ENCODE measurements around the gene PRDM2.
A peak's percentile ranks its signal among the peaks of the same experiment; 100 is the strongest.

Gene PRDM2

DNA sequence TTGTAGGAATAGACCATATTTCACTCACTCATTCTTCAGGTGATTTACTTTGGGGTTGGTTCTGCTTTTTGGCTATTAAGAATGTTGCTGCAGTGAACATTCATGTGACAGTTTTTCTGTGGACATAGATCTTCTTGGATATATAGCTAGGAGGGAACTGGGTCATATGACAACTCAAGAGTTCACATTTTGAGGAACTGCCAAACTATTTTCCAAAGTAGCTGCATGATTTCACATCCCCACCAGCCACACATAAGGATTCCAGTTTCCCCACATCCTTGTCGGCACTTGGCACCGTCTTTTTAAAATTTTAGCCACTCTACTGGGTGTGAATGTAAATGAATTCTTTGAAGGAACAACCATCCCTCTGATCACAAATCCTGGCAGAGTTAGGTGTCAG lies 126.0 kb downstream of the PRDM2 start:
- no peak for DNase-seq (ENCODE audit: low read depth)
- no peak overlapping the region for H3K4me3 ChIP-seq (ENCODE audit: low read length)
- TF ChIP-seq, protein P1, sequence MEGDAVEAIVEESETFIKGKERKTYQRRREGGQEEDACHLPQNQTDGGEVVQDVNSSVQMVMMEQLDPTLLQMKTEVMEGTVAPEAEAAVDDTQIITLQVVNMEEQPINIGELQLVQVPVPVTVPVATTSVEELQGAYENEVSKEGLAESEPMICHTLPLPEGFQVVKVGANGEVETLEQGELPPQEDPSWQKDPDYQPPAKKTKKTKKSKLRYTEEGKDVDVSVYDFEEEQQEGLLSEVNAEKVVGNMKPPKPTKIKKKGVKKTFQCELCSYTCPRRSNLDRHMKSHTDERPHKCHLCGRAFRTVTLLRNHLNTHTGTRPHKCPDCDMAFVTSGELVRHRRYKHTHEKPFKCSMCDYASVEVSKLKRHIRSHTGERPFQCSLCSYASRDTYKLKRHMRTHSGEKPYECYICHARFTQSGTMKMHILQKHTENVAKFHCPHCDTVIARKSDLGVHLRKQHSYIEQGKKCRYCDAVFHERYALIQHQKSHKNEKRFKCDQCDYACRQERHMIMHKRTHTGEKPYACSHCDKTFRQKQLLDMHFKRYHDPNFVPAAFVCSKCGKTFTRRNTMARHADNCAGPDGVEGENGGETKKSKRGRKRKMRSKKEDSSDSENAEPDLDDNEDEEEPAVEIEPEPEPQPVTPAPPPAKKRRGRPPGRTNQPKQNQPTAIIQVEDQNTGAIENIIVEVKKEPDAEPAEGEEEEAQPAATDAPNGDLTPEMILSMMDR (conservative IDR thresholded peaks at IDR 0.05; ENCODE audit: low read length): no peak

DNA sequence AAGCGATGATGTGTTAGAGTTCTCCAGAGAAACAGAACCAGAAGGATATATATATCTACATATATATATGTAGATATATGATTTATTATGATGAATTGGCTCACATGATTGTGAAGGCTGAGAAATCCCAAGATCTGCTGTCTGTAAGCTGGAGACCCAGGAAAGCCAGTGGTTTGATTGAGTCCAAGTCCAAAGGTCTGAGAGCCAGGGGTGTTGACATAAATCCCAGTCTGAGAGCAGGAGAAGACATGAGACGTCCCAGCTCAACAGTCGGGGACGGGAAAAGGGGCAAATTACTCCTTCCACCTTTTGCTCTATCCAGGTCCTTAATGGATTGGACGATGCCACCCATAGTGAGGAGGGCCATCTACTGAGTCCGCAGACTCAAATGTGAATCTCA lies 126.6 kb downstream of the PRDM2 start:
- H3K4me3 ChIP-seq (ENCODE audit: low read length): no peak overlapping the region
- no peak for DNase-seq (ENCODE audit: low read depth)
- TF ChIP-seq, protein P1 (conservative IDR thresholded peaks at IDR 0.05; ENCODE audit: low read length): no peak

DNA sequence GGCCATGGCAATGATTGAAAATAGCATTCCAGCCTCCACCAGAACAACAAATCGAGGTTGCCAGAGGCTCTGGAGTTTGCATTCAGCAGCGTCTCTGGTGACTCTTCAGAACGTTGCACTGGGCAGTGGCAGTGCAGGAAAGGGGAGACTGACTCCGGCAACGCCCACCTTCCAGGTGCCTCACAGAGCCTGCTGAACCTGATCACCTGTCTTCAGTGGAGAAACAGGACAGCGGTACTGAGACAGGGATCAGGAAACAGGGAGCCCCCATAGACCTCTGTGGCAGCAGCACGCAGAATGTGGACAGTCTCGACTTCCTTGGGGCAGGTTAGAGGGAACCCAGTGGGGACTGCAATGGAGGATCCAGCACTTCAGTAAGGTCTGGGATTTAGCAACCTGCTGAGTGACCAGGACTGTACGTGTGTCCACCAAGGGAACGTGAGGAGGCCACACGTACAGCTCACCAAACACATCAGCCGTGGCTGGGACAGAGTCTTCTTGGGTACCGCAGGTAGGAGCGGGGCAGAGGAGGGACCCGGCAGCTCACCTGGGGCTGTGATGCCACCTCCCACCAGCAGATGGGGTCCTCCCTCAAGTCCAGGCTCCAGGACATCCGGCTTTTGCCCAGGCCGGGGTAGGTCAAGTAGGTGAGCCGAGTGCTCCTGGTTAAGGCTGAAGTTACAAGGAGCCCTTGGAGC lies 128.6 kb downstream of the PRDM2 start:
- no peak for DNase-seq (ENCODE audit: low read depth)
- H3K4me3 ChIP-seq (ENCODE audit: low read length): no peak overlapping the region
- TF ChIP-seq, protein P1 (conservative IDR thresholded peaks at IDR 0.05; ENCODE audit: low read length): peak; percentile 43

GRCh38 chr1:13829152-13829769 lies 129.3 kb downstream of the PRDM2 start:
- no peak for DNase-seq (ENCODE audit: low read depth)
- TF ChIP-seq, protein P1 (conservative IDR thresholded peaks at IDR 0.05; ENCODE audit: low read length): no peak
- no peak overlapping the region for H3K4me3 ChIP-seq (ENCODE audit: low read length)

GRCh38 chr1:13830170-13830569 lies 130.2 kb downstream of the PRDM2 start:
- DNase-seq (ENCODE audit: low read depth): no peak
- H3K4me3 ChIP-seq (ENCODE audit: low read length): no peak overlapping the region
- TF ChIP-seq, protein P1 (conservative IDR thresholded peaks at IDR 0.05; ENCODE audit: low read length): no peak

- TF ChIP-seq, protein P1 (conservative IDR thresholded peaks at IDR 0.05; ENCODE audit: low read length): no peak
- DNase-seq (ENCODE audit: low read depth): no peak
These were observed 130.8 kb downstream of the PRDM2 start for GRCh38 chr1:13830616-13831280.

More at GRCh38 chr1:13830616-13831280, 130.8 kb downstream of the PRDM2 start:
- no peak overlapping the region for H3K4me3 ChIP-seq (ENCODE audit: low read length)

Data from AG10803 (cell line).